ENCODE data around the gene OPALIN.

OPALIN gene

DNA sequence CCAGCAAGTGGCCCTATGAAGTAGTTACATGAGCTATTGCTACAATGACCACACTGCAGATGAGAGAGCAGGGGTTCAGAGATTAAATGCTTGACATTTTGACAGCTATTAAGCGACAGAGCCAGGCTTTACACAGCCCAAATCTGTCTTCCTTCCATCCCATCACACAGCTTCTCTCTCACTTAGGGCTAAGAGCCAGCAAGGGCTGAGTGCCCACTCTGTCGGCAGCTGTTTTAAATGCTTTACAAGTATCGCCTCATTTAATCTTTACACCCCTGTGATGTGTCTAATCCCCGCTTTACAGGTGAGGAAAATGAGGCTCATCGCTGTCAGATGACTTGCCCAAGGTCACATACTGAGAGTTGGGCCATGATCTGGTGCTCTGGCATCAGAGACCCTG is 15.2 kb upstream of the OPALIN start (continued):
- TF ChIP-seq, protein P1, sequence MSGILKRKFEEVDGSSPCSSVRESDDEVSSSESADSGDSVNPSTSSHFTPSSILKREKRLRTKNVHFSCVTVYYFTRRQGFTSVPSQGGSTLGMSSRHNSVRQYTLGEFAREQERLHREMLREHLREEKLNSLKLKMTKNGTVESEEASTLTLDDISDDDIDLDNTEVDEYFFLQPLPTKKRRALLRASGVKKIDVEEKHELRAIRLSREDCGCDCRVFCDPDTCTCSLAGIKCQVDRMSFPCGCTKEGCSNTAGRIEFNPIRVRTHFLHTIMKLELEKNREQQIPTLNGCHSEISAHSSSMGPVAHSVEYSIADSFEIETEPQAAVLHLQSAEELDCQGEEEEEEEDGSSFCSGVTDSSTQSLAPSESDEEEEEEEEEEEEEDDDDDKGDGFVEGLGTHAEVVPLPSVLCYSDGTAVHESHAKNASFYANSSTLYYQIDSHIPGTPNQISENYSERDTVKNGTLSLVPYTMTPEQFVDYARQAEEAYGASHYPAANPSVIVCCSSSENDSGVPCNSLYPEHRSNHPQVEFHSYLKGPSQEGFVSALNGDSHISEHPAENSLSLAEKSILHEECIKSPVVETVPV (CRISPR knock-in tag; IDR thresholded peaks at IDR 0.05), result no peak

DNA sequence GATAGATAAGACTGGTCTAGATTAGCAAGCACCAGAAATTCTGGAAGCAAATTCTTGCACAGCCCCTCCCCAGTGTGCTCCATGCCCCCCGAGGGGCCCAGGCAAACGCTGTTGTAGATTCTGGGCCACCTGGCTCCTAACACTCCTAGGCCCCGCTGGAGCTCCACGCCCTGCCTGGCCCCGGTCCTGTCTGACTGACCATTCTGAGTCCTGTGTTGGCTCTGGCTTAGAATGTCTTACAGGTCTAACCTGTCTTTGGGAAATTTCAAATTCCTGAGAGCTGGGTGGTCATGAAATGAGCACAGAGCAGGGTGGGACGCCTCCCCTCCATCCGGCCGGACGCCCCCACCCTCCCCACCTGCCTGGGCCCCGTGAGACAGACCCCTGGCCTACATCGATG is 12.6 kb upstream of the OPALIN start:
- no peak for TF ChIP-seq ZFP30 (CRISPR knock-in tag; IDR thresholded peaks at IDR 0.05)
- no peak for TF ChIP-seq TOX (CRISPR knock-in tag; IDR thresholded peaks at IDR 0.05; ENCODE audit: borderline replicate concordance)
- TF ChIP-seq SNAI2 (CRISPR knock-in tag; IDR thresholded peaks at IDR 0.05), result no peak
- TF ChIP-seq, protein P2, sequence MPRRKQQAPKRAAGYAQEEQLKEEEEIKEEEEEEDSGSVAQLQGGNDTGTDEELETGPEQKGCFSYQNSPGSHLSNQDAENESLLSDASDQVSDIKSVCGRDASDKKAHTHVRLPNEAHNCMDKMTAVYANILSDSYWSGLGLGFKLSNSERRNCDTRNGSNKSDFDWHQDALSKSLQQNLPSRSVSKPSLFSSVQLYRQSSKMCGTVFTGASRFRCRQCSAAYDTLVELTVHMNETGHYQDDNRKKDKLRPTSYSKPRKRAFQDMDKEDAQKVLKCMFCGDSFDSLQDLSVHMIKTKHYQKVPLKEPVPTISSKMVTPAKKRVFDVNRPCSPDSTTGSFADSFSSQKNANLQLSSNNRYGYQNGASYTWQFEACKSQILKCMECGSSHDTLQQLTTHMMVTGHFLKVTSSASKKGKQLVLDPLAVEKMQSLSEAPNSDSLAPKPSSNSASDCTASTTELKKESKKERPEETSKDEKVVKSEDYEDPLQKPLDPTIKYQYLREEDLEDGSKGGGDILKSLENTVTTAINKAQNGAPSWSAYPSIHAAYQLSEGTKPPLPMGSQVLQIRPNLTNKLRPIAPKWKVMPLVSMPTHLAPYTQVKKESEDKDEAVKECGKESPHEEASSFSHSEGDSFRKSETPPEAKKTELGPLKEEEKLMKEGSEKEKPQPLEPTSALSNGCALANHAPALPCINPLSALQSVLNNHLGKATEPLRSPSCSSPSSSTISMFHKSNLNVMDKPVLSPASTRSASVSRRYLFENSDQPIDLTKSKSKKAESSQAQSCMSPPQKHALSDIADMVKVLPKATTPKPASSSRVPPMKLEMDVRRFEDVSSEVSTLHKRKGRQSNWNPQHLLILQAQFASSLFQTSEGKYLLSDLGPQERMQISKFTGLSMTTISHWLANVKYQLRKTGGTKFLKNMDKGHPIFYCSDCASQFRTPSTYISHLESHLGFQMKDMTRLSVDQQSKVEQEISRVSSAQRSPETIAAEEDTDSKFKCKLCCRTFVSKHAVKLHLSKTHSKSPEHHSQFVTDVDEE (CRISPR knock-in tag; IDR thresholded peaks at IDR 0.05), result no peak
- no peak for TF ChIP-seq TCF4 (CRISPR knock-in tag; IDR thresholded peaks at IDR 0.05; ENCODE audit: borderline replicate concordance)
- no peak for TF ChIP-seq CSDC2 (CRISPR knock-in tag; IDR thresholded peaks at IDR 0.05)
- TF ChIP-seq, protein P1 (CRISPR knock-in tag; IDR thresholded peaks at IDR 0.05), result no peak
- TF ChIP-seq RARB (CRISPR knock-in tag; IDR thresholded peaks at IDR 0.05), result no peak
- no peak for TF ChIP-seq ZNF70 (CRISPR knock-in tag; IDR thresholded peaks at IDR 0.05)
- no peak for TF ChIP-seq ZC3H10 (CRISPR knock-in tag; IDR thresholded peaks at IDR 0.05)
- no peak for TF ChIP-seq ARNTL (CRISPR knock-in tag; IDR thresholded peaks at IDR 0.05; ENCODE audit: borderline replicate concordance, low read depth)
- no peak for TF ChIP-seq PPARA (CRISPR knock-in tag; IDR thresholded peaks at IDR 0.05; ENCODE audit: borderline replicate concordance)
- no peak for TF ChIP-seq ESRRG (CRISPR knock-in tag; IDR thresholded peaks at IDR 0.05)
- TF ChIP-seq BACH2 (CRISPR knock-in tag; IDR thresholded peaks at IDR 0.05; ENCODE audit: borderline replicate concordance), result no peak
- no peak for TF ChIP-seq ZNF8 (CRISPR knock-in tag; IDR thresholded peaks at IDR 0.05)
- no peak for ATAC-seq

DNA sequence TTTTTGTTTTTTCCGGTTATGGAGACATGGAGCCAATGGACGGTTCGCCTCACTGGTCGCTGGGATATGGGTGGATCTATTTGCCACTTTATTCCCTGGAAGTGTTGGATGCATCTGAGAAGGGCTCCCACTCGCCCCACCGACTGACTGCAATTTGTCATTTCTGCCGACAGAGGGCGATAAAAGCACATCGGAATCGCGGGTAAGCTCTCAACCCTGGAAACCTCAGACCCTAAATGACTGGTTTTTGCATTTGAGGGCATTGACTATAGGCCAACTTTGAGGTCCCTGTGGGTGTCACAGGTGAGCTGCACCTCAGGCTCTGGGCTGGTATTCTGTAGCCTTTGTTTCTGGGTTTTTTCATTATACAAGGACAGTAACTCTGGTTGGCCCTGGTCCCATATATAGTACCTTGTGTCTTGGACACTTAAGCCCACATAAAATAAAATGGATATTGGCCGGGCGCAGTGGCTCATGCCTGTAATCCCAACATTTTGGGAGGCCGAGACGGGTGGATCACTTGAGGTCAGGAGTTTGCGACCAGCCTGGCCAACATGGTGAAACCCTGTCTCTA is 11.9 kb upstream of the OPALIN start:
- ATAC-seq, result peak; percentile 67
- no peak for TF ChIP-seq OSR1 (CRISPR knock-in tag; IDR thresholded peaks at IDR 0.05)
- TF ChIP-seq ZNF8 (CRISPR knock-in tag; IDR thresholded peaks at IDR 0.05), result no peak
- TF ChIP-seq ESRRG (CRISPR knock-in tag; IDR thresholded peaks at IDR 0.05), result no peak
- TF ChIP-seq GLIS3 (CRISPR knock-in tag; IDR thresholded peaks at IDR 0.05), result no peak
- TF ChIP-seq, protein P3, sequence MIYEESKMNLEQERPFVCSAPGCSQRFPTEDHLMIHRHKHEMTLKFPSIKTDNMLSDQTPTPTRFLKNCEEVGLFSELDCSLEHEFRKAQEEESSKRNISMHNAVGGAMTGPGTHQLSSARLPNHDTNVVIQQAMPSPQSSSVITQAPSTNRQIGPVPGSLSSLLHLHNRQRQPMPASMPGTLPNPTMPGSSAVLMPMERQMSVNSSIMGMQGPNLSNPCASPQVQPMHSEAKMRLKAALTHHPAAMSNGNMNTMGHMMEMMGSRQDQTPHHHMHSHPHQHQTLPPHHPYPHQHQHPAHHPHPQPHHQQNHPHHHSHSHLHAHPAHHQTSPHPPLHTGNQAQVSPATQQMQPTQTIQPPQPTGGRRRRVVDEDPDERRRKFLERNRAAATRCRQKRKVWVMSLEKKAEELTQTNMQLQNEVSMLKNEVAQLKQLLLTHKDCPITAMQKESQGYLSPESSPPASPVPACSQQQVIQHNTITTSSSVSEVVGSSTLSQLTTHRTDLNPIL (CRISPR knock-in tag; IDR thresholded peaks at IDR 0.05; ENCODE audit: low read depth), result no peak
- TF ChIP-seq, protein P2 (CRISPR knock-in tag; IDR thresholded peaks at IDR 0.05), result no peak
- no peak for TF ChIP-seq ZNF70 (CRISPR knock-in tag; IDR thresholded peaks at IDR 0.05)
- no peak for TF ChIP-seq CSDC2 (CRISPR knock-in tag; IDR thresholded peaks at IDR 0.05)
- TF ChIP-seq TCF4 (CRISPR knock-in tag; IDR thresholded peaks at IDR 0.05; ENCODE audit: borderline replicate concordance), result no peak
- TF ChIP-seq TOX (CRISPR knock-in tag; IDR thresholded peaks at IDR 0.05; ENCODE audit: borderline replicate concordance), result no peak
- no peak for TF ChIP-seq PPARA (CRISPR knock-in tag; IDR thresholded peaks at IDR 0.05; ENCODE audit: borderline replicate concordance)
- TF ChIP-seq ZFP3 (CRISPR knock-in tag; IDR thresholded peaks at IDR 0.05), result no peak
- no peak for TF ChIP-seq ARNTL (CRISPR knock-in tag; IDR thresholded peaks at IDR 0.05; ENCODE audit: borderline replicate concordance, low read depth)
- TF ChIP-seq, protein P4, sequence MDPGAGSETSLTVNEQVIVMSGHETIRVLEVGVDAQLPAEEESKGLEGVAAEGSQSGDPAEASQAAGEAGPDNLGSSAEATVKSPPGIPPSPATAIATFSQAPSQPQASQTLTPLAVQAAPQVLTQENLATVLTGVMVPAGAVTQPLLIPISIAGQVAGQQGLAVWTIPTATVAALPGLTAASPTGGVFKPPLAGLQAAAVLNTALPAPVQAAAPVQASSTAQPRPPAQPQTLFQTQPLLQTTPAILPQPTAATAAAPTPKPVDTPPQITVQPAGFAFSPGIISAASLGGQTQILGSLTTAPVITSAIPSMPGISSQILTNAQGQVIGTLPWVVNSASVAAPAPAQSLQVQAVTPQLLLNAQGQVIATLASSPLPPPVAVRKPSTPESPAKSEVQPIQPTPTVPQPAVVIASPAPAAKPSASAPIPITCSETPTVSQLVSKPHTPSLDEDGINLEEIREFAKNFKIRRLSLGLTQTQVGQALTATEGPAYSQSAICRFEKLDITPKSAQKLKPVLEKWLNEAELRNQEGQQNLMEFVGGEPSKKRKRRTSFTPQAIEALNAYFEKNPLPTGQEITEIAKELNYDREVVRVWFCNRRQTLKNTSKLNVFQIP (CRISPR knock-in tag; IDR thresholded peaks at IDR 0.05; ENCODE audit: borderline replicate concordance, low read depth), result no peak
- no peak for TF ChIP-seq ZFP30 (CRISPR knock-in tag; IDR thresholded peaks at IDR 0.05)
- TF ChIP-seq, protein P5, sequence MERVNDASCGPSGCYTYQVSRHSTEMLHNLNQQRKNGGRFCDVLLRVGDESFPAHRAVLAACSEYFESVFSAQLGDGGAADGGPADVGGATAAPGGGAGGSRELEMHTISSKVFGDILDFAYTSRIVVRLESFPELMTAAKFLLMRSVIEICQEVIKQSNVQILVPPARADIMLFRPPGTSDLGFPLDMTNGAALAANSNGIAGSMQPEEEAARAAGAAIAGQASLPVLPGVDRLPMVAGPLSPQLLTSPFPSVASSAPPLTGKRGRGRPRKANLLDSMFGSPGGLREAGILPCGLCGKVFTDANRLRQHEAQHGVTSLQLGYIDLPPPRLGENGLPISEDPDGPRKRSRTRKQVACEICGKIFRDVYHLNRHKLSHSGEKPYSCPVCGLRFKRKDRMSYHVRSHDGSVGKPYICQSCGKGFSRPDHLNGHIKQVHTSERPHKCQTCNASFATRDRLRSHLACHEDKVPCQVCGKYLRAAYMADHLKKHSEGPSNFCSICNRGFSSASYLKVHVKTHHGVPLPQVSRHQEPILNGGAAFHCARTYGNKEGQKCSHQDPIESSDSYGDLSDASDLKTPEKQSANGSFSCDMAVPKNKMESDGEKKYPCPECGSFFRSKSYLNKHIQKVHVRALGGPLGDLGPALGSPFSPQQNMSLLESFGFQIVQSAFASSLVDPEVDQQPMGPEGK (CRISPR knock-in tag; IDR thresholded peaks at IDR 0.05; ENCODE audit: borderline replicate concordance), result no peak
- no peak for TF ChIP-seq ZNF565 (CRISPR knock-in tag; conservative IDR thresholded peaks at IDR 0.05; ENCODE audit: low read depth)
- TF ChIP-seq ISL1 (CRISPR knock-in tag; IDR thresholded peaks at IDR 0.05), result no peak
- no peak for TF ChIP-seq SNAI2 (CRISPR knock-in tag; IDR thresholded peaks at IDR 0.05)
